ENCODE results near the gene PPP1R1A. TPM values are rescaled to one million over a fixed set of nuclear protein-coding genes. Genes with fewer than 3 reads are reported as not detected.

The PPP1R1A gene
- total RNA-seq, 2 experiments from 2014 or later: not detected

- ChIA-PET CTCF (ENCODE audit: unreplicated experiment) (no interaction called here), POLR2A (no interaction called here)
- Histone ChIP-seq H4K20me1 (ENCODE audit: insufficient read depth, low read length) (no peaks in the 10 kb centered on the region), H3K4me1 (ENCODE audit: insufficient read depth, low read length, poor library complexity, severe bottlenecking) (no peaks in the 10 kb centered on the region), H3K4me2 (ENCODE audit: low read length) (no peak overlapping the region), H3K36me3 (ENCODE audit: insufficient read depth, low read length) (peaks cover 6% of the 10 kb centered on the region; the same call in 1 of the 2 replicates), H3K4me3 (ENCODE audit: low read depth, low read length, poor library complexity, severe bottlenecking) (no peak overlapping the region), H3K27ac (ENCODE audit: low read depth, low read length, poor library complexity, severe bottlenecking) (no peak overlapping the region), H2AFZ (ENCODE audit: low read length) (no peak overlapping the region), H3K9me3 (ENCODE audit: low read length) (no peaks in the 10 kb centered on the region), H3K9me2 (ENCODE audit: insufficient read depth, low read length) (no peaks in the 10 kb centered on the region), H3K79me2 (ENCODE audit: insufficient read depth, low read depth, low read length) (no peaks in the 10 kb centered on the region)
- BruUV-seq (replicated peaks): no TSS peak
- intact Hi-C loops (cut with micrococcal nuclease; ENCODE audit: unreplicated experiment): no loop called here
- DNase-seq (ENCODE audit: low spot score): no peak
- TF ChIP-seq EZH2phosphoT487 (IDR thresholded peaks at IDR 0.05; ENCODE audit: borderline replicate concordance, low read depth, low read length): no peak
- TF ChIP-seq, protein P1, sequence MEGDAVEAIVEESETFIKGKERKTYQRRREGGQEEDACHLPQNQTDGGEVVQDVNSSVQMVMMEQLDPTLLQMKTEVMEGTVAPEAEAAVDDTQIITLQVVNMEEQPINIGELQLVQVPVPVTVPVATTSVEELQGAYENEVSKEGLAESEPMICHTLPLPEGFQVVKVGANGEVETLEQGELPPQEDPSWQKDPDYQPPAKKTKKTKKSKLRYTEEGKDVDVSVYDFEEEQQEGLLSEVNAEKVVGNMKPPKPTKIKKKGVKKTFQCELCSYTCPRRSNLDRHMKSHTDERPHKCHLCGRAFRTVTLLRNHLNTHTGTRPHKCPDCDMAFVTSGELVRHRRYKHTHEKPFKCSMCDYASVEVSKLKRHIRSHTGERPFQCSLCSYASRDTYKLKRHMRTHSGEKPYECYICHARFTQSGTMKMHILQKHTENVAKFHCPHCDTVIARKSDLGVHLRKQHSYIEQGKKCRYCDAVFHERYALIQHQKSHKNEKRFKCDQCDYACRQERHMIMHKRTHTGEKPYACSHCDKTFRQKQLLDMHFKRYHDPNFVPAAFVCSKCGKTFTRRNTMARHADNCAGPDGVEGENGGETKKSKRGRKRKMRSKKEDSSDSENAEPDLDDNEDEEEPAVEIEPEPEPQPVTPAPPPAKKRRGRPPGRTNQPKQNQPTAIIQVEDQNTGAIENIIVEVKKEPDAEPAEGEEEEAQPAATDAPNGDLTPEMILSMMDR (conservative IDR thresholded peaks at IDR 0.05; ENCODE audit: low read length): no peak
Measured at GRCh38 chr12:54569995-54570528, 18.4 kb downstream of the PPP1R1A start.

- ChIA-PET CTCF (ENCODE audit: unreplicated experiment) (no interaction called here), POLR2A (no interaction called here)
- Histone ChIP-seq H3K4me1 (ENCODE audit: insufficient read depth, low read length, poor library complexity, severe bottlenecking) (no peaks in the 10 kb centered on the region), H3K36me3 (ENCODE audit: insufficient read depth, low read length) (peaks cover 4% of the 10 kb centered on the region; the same call in 1 of the 2 replicates), H2AFZ (ENCODE audit: low read length) (no peak overlapping the region), H3K9me2 (ENCODE audit: insufficient read depth, low read length) (no peaks in the 10 kb centered on the region), H4K20me1 (ENCODE audit: insufficient read depth, low read length) (no peaks in the 10 kb centered on the region), H3K79me2 (ENCODE audit: insufficient read depth, low read depth, low read length) (no peaks in the 10 kb centered on the region), H3K4me3 (ENCODE audit: low read depth, low read length, poor library complexity, severe bottlenecking) (no peak overlapping the region), H3K9me3 (ENCODE audit: low read length) (no peaks in the 10 kb centered on the region), H3K4me2 (ENCODE audit: low read length) (no peak overlapping the region), H3K27ac (ENCODE audit: low read depth, low read length, poor library complexity, severe bottlenecking) (no peak overlapping the region)
- TF ChIP-seq, protein P1 (conservative IDR thresholded peaks at IDR 0.05; ENCODE audit: low read length): no peak
- TF ChIP-seq EZH2phosphoT487 (IDR thresholded peaks at IDR 0.05; ENCODE audit: borderline replicate concordance, low read depth, low read length): no peak
- intact Hi-C loops (cut with micrococcal nuclease; ENCODE audit: unreplicated experiment): no loop called here
- no peak for DNase-seq (ENCODE audit: low spot score)
- no TSS peak for BruUV-seq (replicated peaks)
Measured at GRCh38 chr12:54569072-54569471, 19.4 kb downstream of the PPP1R1A start.

- POLR2A ChIA-PET: no interaction called here
- Histone ChIP-seq H3K4me3 (ENCODE audit: low read depth, low read length, poor library complexity, severe bottlenecking) (no peak overlapping the region), H3K9me3 (ENCODE audit: low read length) (no peaks in the 10 kb centered on the region), H3K27ac (ENCODE audit: low read depth, low read length, poor library complexity, severe bottlenecking) (no peak overlapping the region), H3K4me2 (ENCODE audit: low read length) (no peak overlapping the region), H2AFZ (ENCODE audit: low read length) (no peak overlapping the region), H3K9me2 (ENCODE audit: insufficient read depth, low read length) (no peaks in the 10 kb centered on the region), H3K79me2 (ENCODE audit: insufficient read depth, low read depth, low read length) (no peaks in the 10 kb centered on the region), H3K36me3 (ENCODE audit: insufficient read depth, low read length) (no peaks in the 10 kb centered on the region; the same call in 1 of the 2 replicates), H4K20me1 (ENCODE audit: insufficient read depth, low read length) (no peaks in the 10 kb centered on the region), H3K4me1 (ENCODE audit: insufficient read depth, low read length, poor library complexity, severe bottlenecking) (no peaks in the 10 kb centered on the region)
- no peak for DNase-seq (ENCODE audit: low spot score)
- intact Hi-C loops (cut with micrococcal nuclease; ENCODE audit: unreplicated experiment): no loop called here
- TF ChIP-seq EZH2phosphoT487 (IDR thresholded peaks at IDR 0.05; ENCODE audit: borderline replicate concordance, low read depth, low read length): no peak
- TF ChIP-seq, protein P1 (conservative IDR thresholded peaks at IDR 0.05; ENCODE audit: low read length): no peak
- BruUV-seq (replicated peaks): no TSS peak
- CTCF ChIA-PET (ENCODE audit: unreplicated experiment): no interaction called here
Measured at GRCh38 chr12:54566792-54567191, 21.7 kb downstream of the PPP1R1A start.

All from OCI-LY7 (cell line).